ENCODE data around the gene DOK5. TPM values are rescaled to one million over a fixed set of nuclear protein-coding genes. Genes with fewer than 3 reads are reported as not detected.

DOK5 gene
- total RNA-seq, 1 experiment from 2014 or later = not detected

GRCh38 chr20:54459279-54459678, 16.1 kb upstream of the DOK5 start:
- H3K27me3 Mint-ChIP-seq (ENCODE audit: insufficient read depth, unreplicated experiment) = peaks cover 4% of the 10 kb centered on the region
- TF ChIP-seq CTCF (IDR thresholded peaks at IDR 0.05; ENCODE audit: insufficient read depth in 1 of 2, low read depth in 1 of 2, low read length in 1 of 2, severe bottlenecking in 1 of 2, unreplicated experiment in 1 of 2) = no peak
- no peak overlapping the region for H3K4me3 ChIP-seq (ENCODE audit: low read depth, low read length)

GRCh38 chr20:54464003-54464402, 11.4 kb upstream of the DOK5 start:
- intact Hi-C loops (cut with micrococcal nuclease; ENCODE audit: unreplicated experiment) = no loop called here
- Histone ChIP-seq H3K4me3 (ENCODE audit: low read depth, low read length) (no peak overlapping the region), H3K27me3 (replicated peaks; ENCODE audit: control insufficient read depth, insufficient read depth, low read length) (no peaks in the 10 kb centered on the region), H3K36me3 (ENCODE audit: control insufficient read depth, insufficient read depth, low read length) (no peaks in the 10 kb centered on the region), H3K4me1 (no peaks in the 10 kb centered on the region), H3K9me3 (0 out of 2 replicates have a peak, but pooled peaks cover 3% of the 10 kb centered on the region)
- ChIA-PET POLR2A (no interaction called here), CTCF (no interaction called here)
- Mint-ChIP-seq H3K36me3 (ENCODE audit: insufficient read depth, unreplicated experiment) (no peaks in the 10 kb centered on the region), H3K27me3 (ENCODE audit: insufficient read depth, unreplicated experiment) (peaks cover 8% of the 10 kb centered on the region), H3K27ac (ENCODE audit: unreplicated experiment) (no peak overlapping the region), H3K4me3 (ENCODE audit: unreplicated experiment) (no peak overlapping the region), H3K9me3 (ENCODE audit: unreplicated experiment) (no peaks in the 10 kb centered on the region), H3K4me1 (ENCODE audit: low read depth, unreplicated experiment) (no peaks in the 10 kb centered on the region)
- BruUV-seq (replicated peaks) = no TSS peak
- no peak for TF ChIP-seq CTCF (IDR thresholded peaks at IDR 0.05; ENCODE audit: insufficient read depth in 1 of 2, low read depth in 1 of 2, low read length in 1 of 2, severe bottlenecking in 1 of 2, unreplicated experiment in 1 of 2)
- DNase-seq = no peak

More at GRCh38 chr20:54459279-54459678, 16.1 kb upstream of the DOK5 start:
- intact Hi-C loops (cut with micrococcal nuclease; ENCODE audit: unreplicated experiment) = no loop called here
- ChIA-PET POLR2A (no interaction called here), CTCF (no interaction called here)
- no peak for DNase-seq
- Mint-ChIP-seq H3K27ac (ENCODE audit: unreplicated experiment) (no peak overlapping the region), H3K9me3 (ENCODE audit: unreplicated experiment) (no peaks in the 10 kb centered on the region), H3K36me3 (ENCODE audit: insufficient read depth, unreplicated experiment) (no peaks in the 10 kb centered on the region), H3K4me3 (ENCODE audit: unreplicated experiment) (no peak overlapping the region), H3K4me1 (ENCODE audit: low read depth, unreplicated experiment) (no peaks in the 10 kb centered on the region)
- Histone ChIP-seq H3K4me1 (no peaks in the 10 kb centered on the region), H3K27me3 (replicated peaks; ENCODE audit: control insufficient read depth, insufficient read depth, low read length) (no peaks in the 10 kb centered on the region), H3K36me3 (ENCODE audit: control insufficient read depth, insufficient read depth, low read length) (no peaks in the 10 kb centered on the region), H3K9me3 (0 out of 2 replicates have a peak, but pooled peaks cover 3% of the 10 kb centered on the region)
- BruUV-seq (replicated peaks) = no TSS peak

- no peak overlapping the region for H3K4me3 Mint-ChIP-seq (ENCODE audit: unreplicated experiment)
- H3K9me3 Mint-ChIP-seq (ENCODE audit: unreplicated experiment) = peaks cover 1% of the 10 kb centered on the region
- H3K27me3 Mint-ChIP-seq (ENCODE audit: insufficient read depth, unreplicated experiment) = peaks cover 15% of the 10 kb centered on the region
- H3K4me3 ChIP-seq (ENCODE audit: low read depth, low read length) = no peak overlapping the region
- H3K9me3 ChIP-seq = no peaks in the 10 kb centered on the region
- no peaks in the 10 kb centered on the region for H3K27me3 ChIP-seq (replicated peaks; ENCODE audit: control insufficient read depth, insufficient read depth, low read length)
- TF ChIP-seq CTCF (IDR thresholded peaks at IDR 0.05; ENCODE audit: insufficient read depth in 1 of 2, low read depth in 1 of 2, low read length in 1 of 2, severe bottlenecking in 1 of 2, unreplicated experiment in 1 of 2) = no peak
- BruUV-seq (replicated peaks) = no TSS peak
- no peak overlapping the region for H3K27ac Mint-ChIP-seq (ENCODE audit: unreplicated experiment)
- DNase-seq = no peak
- ChIA-PET POLR2A (no interaction called here), CTCF (no interaction called here)
- H3K4me1 ChIP-seq = no peaks in the 10 kb centered on the region
- intact Hi-C loops (cut with micrococcal nuclease; ENCODE audit: unreplicated experiment) = no loop called here
- H3K4me1 Mint-ChIP-seq (ENCODE audit: low read depth, unreplicated experiment) = no peaks in the 10 kb centered on the region
- H3K36me3 ChIP-seq (ENCODE audit: control insufficient read depth, insufficient read depth, low read length) = no peaks in the 10 kb centered on the region
- no peaks in the 10 kb centered on the region for H3K36me3 Mint-ChIP-seq (ENCODE audit: insufficient read depth, unreplicated experiment)
These were observed 9.3 kb upstream of the DOK5 start for GRCh38 chr20:54466127-54466526.
